ENCODE results near the gene GALNTL6. TPM values are rescaled to one million over a fixed set of nuclear protein-coding genes. Genes with fewer than 3 reads are reported as not detected.

Gene GALNTL6
- total and polyA plus RNA-seq, 9 of the 15 experiments (the other 6 are each of a cell fraction or from before 2014, with no cell fraction given) = 0.18 to 0.50 (median 0.29) TPM

- no peaks in the 10 kb centered on the region for H4K20me1 ChIP-seq (replicated peaks; ENCODE audit: control insufficient read depth, insufficient read depth, low read length)
- no peaks in the 10 kb centered on the region; the same call in 1 of the 2 replicates for H3K9me3 ChIP-seq (replicated peaks; ENCODE audit: control insufficient read depth, insufficient read depth, low read depth, low read length)
- no peaks in the 10 kb centered on the region for H3K79me2 ChIP-seq (ENCODE audit: control insufficient read depth, insufficient read depth, low read length)
- no peak overlapping the region for H3K4me2 ChIP-seq (ENCODE audit: insufficient read depth, low read length)
- no peaks in the 10 kb centered on the region for H3K36me3 ChIP-seq (ENCODE audit: control insufficient read depth, insufficient read depth, low read length)
- no peak overlapping the region for H3K4me3 ChIP-seq
- CTCF ChIA-PET (ENCODE audit: low intra/inter-chr PET ratio) = no interaction called here
- no peak overlapping the region for H3K9ac ChIP-seq (ENCODE audit: insufficient read depth in 1 of 2, low read depth in 2 of 2, low read length in 2 of 2)
- WGBS (ENCODE audit: insufficient coverage, low coverage, missing lambda C conversion rate) = 11% methylated on average over 2 of the region's 2 CpGs
- ATAC-seq = no peak
- BruUV-seq (replicated peaks) = no TSS peak
- POLR2A ChIA-PET = no interaction called here
- no peaks in the 10 kb centered on the region for H3K9me1 ChIP-seq (ENCODE audit: control insufficient read depth, insufficient read depth, low read length)
- DNase-seq (ENCODE audit: extremely low read depth in 1 of 4, low spot score in 3 of 4) = no peak
- no peak for FAIRE-seq
- in situ Hi-C loops (cut with MboI) = no loop called here
- H3K27ac ChIP-seq (ENCODE audit: extremely low read depth, low read depth, low read length) = no peak overlapping the region
- H3K27me3 ChIP-seq (ENCODE audit: control insufficient read depth in 2 of 2, insufficient read depth in 2 of 2, low read length in 2 of 2) = no peaks in the 10 kb centered on the region
- TF ChIP-seq ARHGAP35 (IDR thresholded peaks at IDR 0.05; ENCODE audit: partially characterized antibody) = no peak
- no peak for TF ChIP-seq OTX1 (CRISPR knock-in tag; IDR thresholded peaks at IDR 0.05)
- no peak for TF ChIP-seq PRDM10 (IDR thresholded peaks at IDR 0.05; ENCODE audit: partially characterized antibody)
- TF ChIP-seq ZNF75A (CRISPR knock-in tag; IDR thresholded peaks at IDR 0.05) = no peak
- no peak for TF ChIP-seq SMARCC2 (IDR thresholded peaks at IDR 0.05; ENCODE audit: low read depth)
- no peak for TF ChIP-seq SNAPC5 (CRISPR knock-in tag; IDR thresholded peaks at IDR 0.05)
- no peak for TF ChIP-seq ARID4B (CRISPR knock-in tag; IDR thresholded peaks at IDR 0.05)
- no peak for TF ChIP-seq CBX5 (IDR thresholded peaks at IDR 0.05; ENCODE audit: borderline replicate concordance, low read depth)
- no peak for TF ChIP-seq SOX6 (IDR thresholded peaks at IDR 0.05)
- TF ChIP-seq HCFC1 (IDR thresholded peaks at IDR 0.05; ENCODE audit: low read depth, low read length) = no peak
- no peak for TF ChIP-seq MED1 (CRISPR knock-in tag; IDR thresholded peaks at IDR 0.05; ENCODE audit: borderline replicate concordance)
- H3K4me1 ChIP-seq (replicated peaks in 1 of 2; ENCODE audit: control insufficient read depth in 2 of 2, insufficient read depth in 2 of 2, low read length in 2 of 2) = no peaks in the 10 kb centered on the region
- intact Hi-C loops (cut with micrococcal nuclease) = loop anchor here (2.0 kb wide), 1 partner anchor 1897 kb away; no protein-coding TSS in a partner anchor
- no peak overlapping the region for H2AFZ ChIP-seq (ENCODE audit: low read depth, low read length)
Measured at GRCh38 chr4:172035562-172035961, 222.4 kb downstream of the GALNTL6 start.

Data from K562 (cell line).